Measurements from ENCODE around the gene CDH13.

Gene CDH13

GRCh38 chr16:82767198-82767597 is 140.4 kb downstream of the CDH13 start:
- no peak overlapping the region for H3K9ac ChIP-seq (ENCODE audit: insufficient read length)
- H3K36me3 ChIP-seq (ENCODE audit: insufficient read depth, low read length): no peaks in the 10 kb centered on the region
- TF ChIP-seq EZH2 (IDR thresholded peaks at IDR 0.05): no peak
- TF ChIP-seq POLR2AphosphoS5 (IDR thresholded peaks at IDR 0.05; ENCODE audit: borderline replicate concordance, low read depth, low read length): no peak
- no peak for TF ChIP-seq FOXP2 (optimal IDR thresholded peaks at IDR 0.05; ENCODE audit: control extremely low read depth, extremely low read length, insufficient read depth)

GRCh38 chr16:82767808-82768207 is 141.0 kb downstream of the CDH13 start:
- TF ChIP-seq FOXP2 (optimal IDR thresholded peaks at IDR 0.05; ENCODE audit: control extremely low read depth, extremely low read length, insufficient read depth) (no peak), EZH2 (IDR thresholded peaks at IDR 0.05) (no peak), POLR2AphosphoS5 (IDR thresholded peaks at IDR 0.05; ENCODE audit: borderline replicate concordance, low read depth, low read length) (no peak)
- Histone ChIP-seq H3K4me3 (no peak overlapping the region), H3K36me3 (ENCODE audit: insufficient read depth, low read length) (no peaks in the 10 kb centered on the region), H3K27ac (no peak overlapping the region), H3K9me3 (ENCODE audit: low read depth, low read length) (no peaks in the 10 kb centered on the region), H3K9ac (ENCODE audit: insufficient read length) (no peak overlapping the region)
- no peak for DNase-seq (ENCODE audit: low read depth, low spot score)

More at GRCh38 chr16:82767198-82767597, 140.4 kb downstream of the CDH13 start:
- no peak overlapping the region for H3K27ac ChIP-seq
- no peaks in the 10 kb centered on the region for H3K9me3 ChIP-seq (ENCODE audit: low read depth, low read length)
- DNase-seq (ENCODE audit: low read depth, low spot score): no peak
- H3K4me3 ChIP-seq: no peak overlapping the region

- H3K4me3 ChIP-seq: no peak overlapping the region
- TF ChIP-seq POLR2AphosphoS5 (IDR thresholded peaks at IDR 0.05; ENCODE audit: borderline replicate concordance, low read depth, low read length) (no peak), EZH2 (IDR thresholded peaks at IDR 0.05) (no peak), FOXP2 (optimal IDR thresholded peaks at IDR 0.05; ENCODE audit: control extremely low read depth, extremely low read length, insufficient read depth) (no peak)
- no peaks in the 10 kb centered on the region for H3K36me3 ChIP-seq (ENCODE audit: insufficient read depth, low read length)
- DNase-seq (ENCODE audit: low read depth, low spot score): no peak
- no peak overlapping the region for H3K27ac ChIP-seq
- no peak overlapping the region for H3K9ac ChIP-seq (ENCODE audit: insufficient read length)
- no peaks in the 10 kb centered on the region for H3K9me3 ChIP-seq (ENCODE audit: low read depth, low read length)
Measured at GRCh38 chr16:82769845-82770244, 143.1 kb downstream of the CDH13 start.

GRCh38 chr16:82772215-82772614 is 145.4 kb downstream of the CDH13 start:
- no peak overlapping the region for H3K4me3 ChIP-seq
- no peak overlapping the region for H3K9ac ChIP-seq (ENCODE audit: insufficient read length)
- no peaks in the 10 kb centered on the region for H3K9me3 ChIP-seq (ENCODE audit: low read depth, low read length)
- no peaks in the 10 kb centered on the region for H3K36me3 ChIP-seq (ENCODE audit: insufficient read depth, low read length)
- TF ChIP-seq POLR2AphosphoS5 (IDR thresholded peaks at IDR 0.05; ENCODE audit: borderline replicate concordance, low read depth, low read length) (no peak), FOXP2 (optimal IDR thresholded peaks at IDR 0.05; ENCODE audit: control extremely low read depth, extremely low read length, insufficient read depth) (no peak), EZH2 (IDR thresholded peaks at IDR 0.05) (no peak)
- H3K27ac ChIP-seq: no peak overlapping the region
- no peak for DNase-seq (ENCODE audit: low read depth, low spot score)

GRCh38 chr16:82773018-82773417 is 146.2 kb downstream of the CDH13 start:
- DNase-seq (ENCODE audit: low read depth, low spot score): no peak
- TF ChIP-seq FOXP2 (optimal IDR thresholded peaks at IDR 0.05; ENCODE audit: control extremely low read depth, extremely low read length, insufficient read depth) (no peak), POLR2AphosphoS5 (IDR thresholded peaks at IDR 0.05; ENCODE audit: borderline replicate concordance, low read depth, low read length) (no peak), EZH2 (IDR thresholded peaks at IDR 0.05) (no peak)

GRCh38 chr16:82776470-82777146 is 149.8 kb downstream of the CDH13 start:
- Histone ChIP-seq H3K4me3 (no peak overlapping the region), H3K9me3 (ENCODE audit: low read depth, low read length) (no peaks in the 10 kb centered on the region), H3K9ac (ENCODE audit: insufficient read length) (no peak overlapping the region), H3K36me3 (ENCODE audit: insufficient read depth, low read length) (no peaks in the 10 kb centered on the region), H3K27ac (no peak overlapping the region)
- no peak for DNase-seq (ENCODE audit: low read depth, low spot score)
- no peak for TF ChIP-seq POLR2AphosphoS5 (IDR thresholded peaks at IDR 0.05; ENCODE audit: borderline replicate concordance, low read depth, low read length)

More at GRCh38 chr16:82773018-82773417, 146.2 kb downstream of the CDH13 start:
- Histone ChIP-seq H3K9ac (ENCODE audit: insufficient read length) (no peak overlapping the region), H3K27ac (no peak overlapping the region), H3K4me3 (no peak overlapping the region), H3K9me3 (ENCODE audit: low read depth, low read length) (no peaks in the 10 kb centered on the region), H3K36me3 (ENCODE audit: insufficient read depth, low read length) (no peaks in the 10 kb centered on the region)

- H3K4me3 ChIP-seq: no peak overlapping the region
- H3K9ac ChIP-seq (ENCODE audit: insufficient read length): no peak overlapping the region
- H3K27ac ChIP-seq: no peak overlapping the region
- no peak for TF ChIP-seq POLR2AphosphoS5 (IDR thresholded peaks at IDR 0.05; ENCODE audit: borderline replicate concordance, low read depth, low read length)
- H3K9me3 ChIP-seq (ENCODE audit: low read depth, low read length): no peaks in the 10 kb centered on the region
- no peaks in the 10 kb centered on the region for H3K36me3 ChIP-seq (ENCODE audit: insufficient read depth, low read length)
- no peak for DNase-seq (ENCODE audit: low read depth, low spot score)
Measured at GRCh38 chr16:82782715-82783251, 156.0 kb downstream of the CDH13 start.

GRCh38 chr16:82783933-82784572 is 157.3 kb downstream of the CDH13 start:
- DNase-seq (ENCODE audit: low read depth, low spot score): no peak
- no peaks in the 10 kb centered on the region for H3K36me3 ChIP-seq (ENCODE audit: insufficient read depth, low read length)
- no peaks in the 10 kb centered on the region for H3K9me3 ChIP-seq (ENCODE audit: low read depth, low read length)
- H3K9ac ChIP-seq (ENCODE audit: insufficient read length): no peak overlapping the region
- TF ChIP-seq EZH2 (IDR thresholded peaks at IDR 0.05): no peak
- no peak for TF ChIP-seq FOXP2 (optimal IDR thresholded peaks at IDR 0.05; ENCODE audit: control extremely low read depth, extremely low read length, insufficient read depth)
- TF ChIP-seq POLR2AphosphoS5 (IDR thresholded peaks at IDR 0.05; ENCODE audit: borderline replicate concordance, low read depth, low read length): no peak
- H3K27ac ChIP-seq: no peak overlapping the region
- no peak overlapping the region for H3K4me3 ChIP-seq

All from SK-N-MC (cell line).